OCI-LY1 (cell line): ENCODE results near the gene NRG2.

Experiments used
- H2AFZ ChIP-seq: fragments of 200-600 bp; sonication (generic), shearing (Covaris generic); 2 replicates; pipeline ENCODE4 v1.6.0; 2014; ENCODE audit warnings: antibody characterized with exemption, mild to moderate bottlenecking, low read length
- H3F3A ChIP-seq: fragments of 200-600 bp; sonication (generic), shearing (Covaris generic); 2 replicates; pipeline ENCODE4 v1.6.0; 2014; ENCODE audit warnings: mild to moderate bottlenecking, antibody characterized with exemption, low read length, moderate library complexity; ENCODE audit not compliant: insufficient read depth
- H3K27ac ChIP-seq: fragments of 200-600 bp; sonication (generic); 2 replicates; pipeline ENCODE4 v1.5.1; 2014; ENCODE audit warnings: low read length, mixed run types, mild to moderate bottlenecking, low read depth; ENCODE audit not compliant: poor library complexity, severe bottlenecking
- H3K27me3 ChIP-seq: fragments of 200-600 bp; sonication (generic); 2 replicates; pipeline ENCODE4 v1.6.0; 2014; ENCODE audit warnings: antibody characterized with exemption, mild to moderate bottlenecking, low read length, moderate library complexity; ENCODE audit not compliant: insufficient read depth
- H3K36me3 ChIP-seq: fragments of 200-600 bp; sonication (generic); 2 replicates; pipeline ENCODE4 v1.6.1; 2014; ENCODE audit warnings: mild to moderate bottlenecking, antibody characterized with exemption, low read length, moderate library complexity, mixed read lengths; ENCODE audit not compliant: insufficient read depth
- H3K4me1 ChIP-seq: fragments of 200-600 bp; sonication (generic); 2 replicates; pipeline ENCODE4 v1.5.1; 2014; ENCODE audit warnings: mild to moderate bottlenecking, low read length, moderate library complexity; ENCODE audit not compliant: insufficient read depth, severe bottlenecking
- H3K4me2 ChIP-seq: fragments of 200-600 bp; sonication (generic), shearing (Covaris generic); 2 replicates; pipeline ENCODE4 v1.6.1; 2014; ENCODE audit warnings: low read length
- H3K4me3 ChIP-seq: fragments of 200-600 bp; sonication (generic); 2 replicates; pipeline ENCODE4 v1.5.1; 2014; ENCODE audit warnings: low read length, low read depth, mild to moderate bottlenecking, mixed read lengths; ENCODE audit not compliant: poor library complexity, severe bottlenecking
- H3K79me2 ChIP-seq: fragments of 200-600 bp; shearing (Covaris generic); 2 replicates; pipeline ENCODE4 v1.6.1; 2016; ENCODE audit warnings: mixed run types, low read length, mixed read lengths; ENCODE audit not compliant: insufficient read depth
- H3K9ac ChIP-seq: fragments of 200-600 bp; sonication (generic), shearing (Covaris generic); 2 replicates; pipeline ENCODE4 v1.6.1; 2014; ENCODE audit warnings: mild to moderate bottlenecking, low read length, mixed read lengths
- H3K9me2 ChIP-seq: fragments of 200-600 bp; sonication (generic), shearing (Covaris generic); 2 replicates; pipeline ENCODE4 v1.6.1; 2014; ENCODE audit warnings: low read depth, mild to moderate bottlenecking, low read length, mixed read lengths
- H3K9me3 ChIP-seq: fragments of 200-600 bp; shearing (Covaris generic); 2 replicates; pipeline ENCODE4 v1.6.1; 2014; ENCODE audit warnings: low read length, mixed read lengths
- H4K20me1 ChIP-seq: fragments of 200-600 bp; sonication (generic), shearing (Covaris generic); 2 replicates; pipeline ENCODE4 v1.6.0; 2016; ENCODE audit warnings: mild to moderate bottlenecking, low read length; ENCODE audit not compliant: insufficient read depth
- CTCF ChIP-seq: fragments of 200-600 bp; sonication (generic), shearing (Covaris generic); IDR thresholded peaks from 2 replicates; pipeline ENCODE4 v1.5.1; 2017; ENCODE audit warnings: mild to moderate bottlenecking, antibody characterized with exemption, low read length, moderate library complexity, mixed read lengths
- EZH2 ChIP-seq: fragments of 200-600 bp; sonication (generic), shearing (Covaris generic); IDR thresholded peaks from 2 replicates; pipeline ENCODE4 v1.8.0; 2017; ENCODE audit warnings: borderline replicate concordance, mixed run types, mild to moderate bottlenecking, antibody characterized with exemption, low read length, moderate library complexity, mixed read lengths

Gene NRG2

DNA sequence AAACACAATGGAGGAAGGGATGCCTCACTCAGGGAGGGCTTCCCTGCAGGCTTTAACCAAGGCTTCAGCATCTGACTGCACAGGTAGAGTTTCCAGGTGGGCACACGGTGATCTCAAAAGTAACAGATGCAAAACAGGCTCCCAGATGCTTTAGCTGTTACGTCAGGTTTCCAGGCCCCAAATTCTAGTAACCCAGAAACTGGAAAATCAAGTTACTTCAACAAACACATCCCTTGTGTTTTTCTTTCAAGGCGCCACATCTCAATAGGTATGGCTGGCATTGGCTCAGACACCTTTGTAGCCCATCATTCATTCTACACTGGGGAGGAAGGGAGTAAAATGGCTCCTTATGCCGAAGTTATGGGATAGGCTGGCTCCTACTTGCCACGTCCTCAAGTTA, 27.4 kb downstream of the NRG2 start:
- no peak overlapping the region for H3K9ac ChIP-seq
- no peaks in the 10 kb centered on the region for H4K20me1 ChIP-seq
- H3K9me2 ChIP-seq = no peaks in the 10 kb centered on the region
- no peaks in the 10 kb centered on the region for H3K36me3 ChIP-seq
- no peak overlapping the region for H3K27ac ChIP-seq
- no peak overlapping the region for H3K4me3 ChIP-seq
- H3F3A ChIP-seq = no peaks in the 10 kb centered on the region
- H3K9me3 ChIP-seq = no peaks in the 10 kb centered on the region
- no peaks in the 10 kb centered on the region for H3K27me3 ChIP-seq
- H3K4me2 ChIP-seq = no peak overlapping the region
- no peaks in the 10 kb centered on the region for H3K79me2 ChIP-seq
- no peaks in the 10 kb centered on the region for H3K4me1 ChIP-seq
- no peak overlapping the region for H2AFZ ChIP-seq
- TF ChIP-seq CTCF (no peak), EZH2 (no peak)

DNA sequence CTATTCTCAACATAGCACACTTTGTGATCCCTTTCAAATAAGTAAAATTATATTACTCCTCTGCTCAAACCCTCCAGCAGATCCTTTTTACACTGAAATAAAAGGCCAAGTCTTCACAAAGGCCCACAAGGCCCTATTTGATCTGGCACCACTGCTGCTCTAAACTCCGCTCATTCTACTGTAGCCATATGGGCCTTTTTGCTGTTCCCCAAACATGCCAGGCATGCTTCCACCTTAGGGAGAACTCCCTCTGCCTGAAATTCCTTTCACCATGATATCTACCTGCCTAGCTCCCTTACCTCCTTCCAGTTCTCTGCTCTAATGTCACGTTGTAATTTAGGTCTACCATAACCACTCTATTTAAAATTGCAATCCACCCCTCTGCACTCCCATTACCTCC, 28.3 kb downstream of the NRG2 start:
- Histone ChIP-seq H4K20me1 (no peaks in the 10 kb centered on the region), H3K4me3 (no peak overlapping the region), H3K27me3 (no peaks in the 10 kb centered on the region), H3K4me1 (no peaks in the 10 kb centered on the region), H2AFZ (no peak overlapping the region), H3K9ac (no peak overlapping the region), H3K4me2 (no peak overlapping the region), H3K36me3 (no peaks in the 10 kb centered on the region), H3K9me3 (no peaks in the 10 kb centered on the region), H3K79me2 (no peaks in the 10 kb centered on the region), H3F3A (no peaks in the 10 kb centered on the region), H3K9me2 (no peaks in the 10 kb centered on the region), H3K27ac (no peak overlapping the region)
- TF ChIP-seq CTCF = no peak
- no peak for TF ChIP-seq EZH2

GRCh38 chr5:140013536-140013935, 29.6 kb downstream of the NRG2 start:
- no peaks in the 10 kb centered on the region for H4K20me1 ChIP-seq
- no peaks in the 10 kb centered on the region for H3K9me2 ChIP-seq
- no peak overlapping the region for H3K4me2 ChIP-seq
- H3K4me1 ChIP-seq = no peaks in the 10 kb centered on the region
- no peaks in the 10 kb centered on the region for H3K27me3 ChIP-seq
- H3K36me3 ChIP-seq = no peaks in the 10 kb centered on the region
- H3K4me3 ChIP-seq = no peak overlapping the region
- no peak overlapping the region for H2AFZ ChIP-seq
- H3K9me3 ChIP-seq = no peaks in the 10 kb centered on the region
- no peak overlapping the region for H3K27ac ChIP-seq
- H3K79me2 ChIP-seq = no peaks in the 10 kb centered on the region
- H3K9ac ChIP-seq = no peak overlapping the region
- H3F3A ChIP-seq = no peaks in the 10 kb centered on the region
- no peak for TF ChIP-seq EZH2

DNA sequence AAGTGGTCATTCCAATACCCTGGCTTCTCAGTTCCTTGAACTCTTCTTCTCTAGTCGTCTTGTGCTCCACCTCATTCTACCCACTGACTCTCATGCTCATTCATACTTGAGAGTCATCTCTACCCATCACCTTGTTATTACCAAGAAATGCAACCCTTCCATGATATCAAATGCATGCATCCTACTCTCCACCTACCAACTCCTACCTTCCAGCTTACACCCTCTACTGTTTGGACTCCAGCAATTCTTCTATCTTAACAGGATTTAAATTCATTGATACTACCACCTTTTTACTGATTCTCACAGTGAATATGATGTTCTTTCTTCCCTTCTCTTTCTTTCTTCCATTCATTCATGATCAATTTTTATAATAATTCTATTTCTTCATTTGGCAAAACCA, 30.7 kb downstream of the NRG2 start:
- Histone ChIP-seq H3F3A (no peaks in the 10 kb centered on the region), H3K4me2 (no peak overlapping the region), H3K27me3 (no peaks in the 10 kb centered on the region), H3K9me3 (no peaks in the 10 kb centered on the region), H3K9ac (no peak overlapping the region), H3K4me3 (no peak overlapping the region), H3K79me2 (no peaks in the 10 kb centered on the region), H2AFZ (no peak overlapping the region), H3K9me2 (no peaks in the 10 kb centered on the region), H3K36me3 (no peaks in the 10 kb centered on the region), H3K4me1 (no peaks in the 10 kb centered on the region), H3K27ac (no peak overlapping the region), H4K20me1 (no peaks in the 10 kb centered on the region)
- no peak for TF ChIP-seq CTCF
